OCI-M2 (cell line): ENCODE results near the gene ZNF428.
A peak's percentile ranks its signal among the peaks of the same experiment; 100 is the strongest.
"Not testable (repeated sequence)": the region's sequence is repeated elsewhere in the genome, so short reads cannot be mapped to it uniquely, and the experiment has no call there.

ENCODE experiments used
- DNase-seq: peaks from one replicate; lab custom pipeline; 2025; ENCODE audit not compliant: unreplicated experiment; lab: John Stamatoyannopoulos, UW

ZNF428 gene

DNA sequence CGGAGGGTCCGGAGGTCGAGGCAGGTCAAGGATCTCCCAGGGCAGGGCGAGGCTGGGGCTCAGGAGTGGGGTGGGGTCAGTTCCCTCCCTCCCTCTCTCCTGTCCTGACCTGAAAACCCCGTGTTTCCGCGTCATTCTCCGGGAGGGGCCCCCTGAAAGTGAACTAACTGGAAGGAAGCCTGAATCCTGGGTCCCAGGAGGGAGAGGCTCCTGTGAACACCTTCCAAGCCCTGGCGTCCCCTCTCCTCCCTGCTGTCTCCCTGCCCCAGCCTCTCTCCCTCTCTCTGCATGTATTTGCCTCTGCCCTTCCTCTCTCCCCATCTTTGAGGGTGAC, 21.0 kb upstream of the ZNF428 start:
- DNase-seq, result no peak

DNA sequence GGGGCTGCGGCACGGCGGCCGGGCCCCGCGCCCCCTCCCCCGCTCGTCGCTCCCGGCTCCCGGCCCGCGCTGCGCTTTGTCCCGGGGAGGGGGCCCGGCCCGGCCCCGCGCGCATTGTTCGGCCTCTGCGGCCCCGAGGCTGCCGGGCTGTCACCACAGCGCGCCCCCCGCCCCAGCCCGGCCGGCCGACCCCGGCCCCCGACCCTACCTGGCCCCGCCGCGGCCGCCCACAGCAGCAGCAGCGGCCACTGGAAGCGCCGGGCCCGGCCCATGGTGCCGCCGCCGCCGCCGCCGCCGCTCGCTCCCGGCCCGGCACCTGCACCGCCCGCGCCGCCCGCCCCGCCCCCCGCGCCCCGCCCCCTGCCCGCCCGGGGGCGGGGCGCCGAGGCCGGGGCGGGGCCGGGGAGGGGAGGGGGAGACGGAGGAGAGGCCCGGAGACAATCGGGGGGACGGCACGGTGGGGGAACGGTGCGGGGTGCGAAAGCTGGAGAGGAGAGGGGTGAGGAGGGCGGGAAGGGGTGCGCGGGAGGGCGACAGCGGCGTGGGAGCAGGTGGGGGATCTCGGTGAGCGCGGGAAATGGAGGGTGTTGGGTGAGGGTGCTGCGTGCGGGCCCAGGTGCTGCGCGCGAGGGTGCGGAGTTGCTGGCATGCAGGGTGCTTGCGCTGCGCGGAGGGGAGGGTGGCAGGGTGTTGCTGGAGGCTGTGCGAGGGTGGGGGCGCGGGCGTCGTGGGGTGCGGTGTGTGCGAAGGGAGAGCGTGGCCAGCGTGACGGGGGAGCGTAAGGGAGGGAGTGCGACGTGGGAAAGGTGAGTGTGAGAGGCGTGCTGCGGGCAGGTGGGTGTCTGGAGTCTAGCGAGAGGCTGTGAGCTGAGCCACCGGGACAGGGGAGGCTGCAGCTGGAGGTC, 20.3 kb upstream of the ZNF428 start, which contains the start of gene CADM4:
Gene CADM4 (minus strand): TSS at position 332 of the 905 bp plus-strand sequence. CDS start 60 bp downstream, at position 272.
- DNase-seq, result no peak

DNA sequence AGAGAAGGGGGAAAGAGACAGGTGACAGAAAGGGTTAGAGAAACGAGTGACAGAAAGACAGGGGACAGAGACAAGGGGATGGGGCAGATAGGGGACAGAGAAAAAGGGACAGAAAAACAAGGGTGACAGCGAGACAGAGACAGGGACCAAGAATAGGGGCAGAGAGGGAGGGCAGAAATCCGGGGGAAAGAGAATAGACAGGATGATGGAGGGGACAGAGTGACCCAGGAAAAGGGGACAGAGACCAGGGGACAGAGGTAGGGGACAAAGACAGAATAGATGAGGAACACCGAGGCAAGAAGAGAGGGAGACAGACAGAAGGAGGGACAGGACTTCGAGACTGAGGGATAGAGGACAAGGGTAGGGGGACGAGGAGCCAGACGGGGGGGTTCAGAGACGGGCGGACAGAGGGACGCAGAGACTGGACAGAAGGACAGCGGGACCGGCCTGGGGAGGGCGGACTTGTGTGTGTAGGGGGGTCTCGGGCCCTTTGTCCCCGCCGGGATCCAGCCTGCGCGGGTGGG, 19.6 kb upstream of the ZNF428 start:
- no peak for DNase-seq

DNA sequence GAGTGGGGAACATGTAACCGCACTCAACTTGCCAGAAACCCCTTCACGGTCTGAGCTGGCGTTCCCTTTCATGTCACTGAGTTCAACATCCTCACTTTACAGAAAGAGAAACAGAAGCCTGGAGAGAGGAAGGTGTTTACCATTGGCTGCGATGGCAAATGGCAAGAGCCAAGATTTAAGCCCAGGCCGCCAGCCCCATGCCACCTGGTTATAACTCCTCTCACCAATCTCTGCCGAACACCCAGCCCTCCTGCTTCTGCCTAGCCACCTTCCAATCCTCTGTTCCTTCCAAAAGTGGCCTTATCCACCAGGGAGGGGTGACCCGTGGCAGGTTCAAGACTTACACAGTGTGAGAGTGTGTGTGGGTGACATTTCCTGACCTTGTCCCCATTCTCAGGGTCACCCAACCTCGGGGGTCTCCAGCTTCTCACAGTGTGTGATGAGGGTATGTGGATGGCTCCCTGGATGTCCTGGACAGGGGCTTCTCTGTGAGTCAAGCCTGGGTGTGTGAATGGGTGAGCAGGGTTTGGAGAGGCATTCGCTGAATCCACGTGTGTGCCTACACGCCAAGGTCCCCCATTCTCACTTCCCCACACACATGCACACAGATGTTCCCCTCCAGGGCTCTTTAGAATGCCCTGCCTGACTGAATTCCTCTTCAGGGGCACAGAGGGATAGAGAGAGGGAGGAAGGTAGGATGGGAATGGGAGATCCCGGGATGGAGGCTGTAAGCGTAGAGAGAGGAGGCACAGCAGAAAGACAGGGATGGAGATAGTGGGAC, 19.0 kb upstream of the ZNF428 start:
- DNase-seq, result no peak

DNA sequence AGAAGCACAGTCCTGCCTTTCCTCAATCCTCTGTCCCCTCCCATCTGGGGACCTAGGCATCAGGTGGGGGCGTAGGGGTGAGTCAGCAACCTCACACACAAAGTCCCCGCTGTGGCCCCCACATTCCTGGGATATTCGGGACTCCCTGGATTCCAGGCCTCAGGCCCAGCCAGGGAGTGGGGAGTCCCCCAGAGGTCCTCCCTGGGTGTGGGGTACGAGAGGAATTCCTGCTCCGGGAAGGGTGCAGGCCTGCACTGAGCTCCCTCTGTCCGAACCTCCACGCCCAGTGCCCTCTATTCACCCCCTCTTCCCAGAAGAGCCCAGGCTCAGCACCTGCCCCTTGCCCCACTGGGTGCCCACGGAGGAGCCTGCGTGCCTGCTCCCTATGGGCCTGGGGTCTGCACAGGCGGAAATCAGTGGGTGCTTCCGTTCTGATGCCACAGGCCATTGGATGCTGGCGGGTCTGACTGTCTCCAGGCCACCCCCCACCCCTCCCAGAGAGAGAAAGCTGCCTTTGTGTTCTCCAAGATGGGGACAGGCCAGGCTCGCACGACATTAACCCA, 16.8 kb upstream of the ZNF428 start:
- DNase-seq, result no peak

DNA sequence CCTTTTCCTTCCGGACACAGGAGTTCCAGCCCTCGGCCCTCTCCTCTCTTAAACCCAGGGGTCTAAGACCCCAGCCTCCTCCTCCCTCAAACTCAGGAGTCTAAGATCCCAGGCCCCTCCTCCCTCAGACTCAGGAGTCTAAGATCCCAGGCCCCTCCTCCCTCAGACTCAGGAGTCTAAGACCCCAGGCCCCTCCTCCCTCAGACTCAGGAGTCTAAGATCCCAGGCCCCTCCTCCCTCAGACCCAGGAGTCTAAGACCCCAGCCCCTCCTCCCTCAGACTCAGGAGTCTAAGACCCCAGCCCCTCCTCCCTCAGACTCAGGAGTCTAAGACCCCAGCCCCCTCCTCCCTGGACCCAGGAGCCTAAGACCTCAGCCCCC, 16.1 kb upstream of the ZNF428 start:
- not testable (repeated sequence) for DNase-seq

DNA sequence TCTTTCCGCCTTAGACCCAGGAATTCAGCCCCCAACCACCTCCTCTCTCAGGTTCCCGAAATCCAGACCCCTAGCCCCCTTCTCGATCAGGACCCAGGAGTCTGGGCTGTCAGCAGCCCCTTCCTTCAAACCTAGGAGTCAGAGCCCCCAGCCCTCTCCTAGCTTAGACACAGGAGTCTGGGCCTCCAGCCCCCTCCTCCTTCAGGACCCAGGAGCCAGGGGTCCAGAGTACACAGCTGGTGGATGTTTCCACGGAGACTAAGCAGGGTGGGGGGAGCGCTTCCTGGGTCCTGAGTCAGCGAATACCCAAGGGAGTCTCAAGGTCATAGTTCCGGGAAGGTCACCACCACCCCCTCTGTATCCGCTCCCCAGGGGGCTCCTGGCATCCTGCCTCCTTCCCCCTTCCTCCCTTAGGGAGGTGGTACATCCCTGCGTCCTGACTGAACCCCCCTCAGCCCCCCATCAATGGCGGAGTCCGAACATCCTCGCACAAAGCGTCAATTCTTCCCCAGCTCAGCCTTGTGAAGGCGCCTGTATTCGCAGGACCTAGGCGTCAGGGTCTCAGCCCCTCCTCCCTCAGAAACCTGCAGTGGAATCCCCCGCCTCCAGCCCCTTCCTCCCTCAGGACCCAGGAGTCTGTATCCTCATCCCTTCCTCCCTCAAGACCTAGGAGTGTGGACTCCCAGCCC, 15.6 kb upstream of the ZNF428 start:
- DNase-seq, result no peak

DNA sequence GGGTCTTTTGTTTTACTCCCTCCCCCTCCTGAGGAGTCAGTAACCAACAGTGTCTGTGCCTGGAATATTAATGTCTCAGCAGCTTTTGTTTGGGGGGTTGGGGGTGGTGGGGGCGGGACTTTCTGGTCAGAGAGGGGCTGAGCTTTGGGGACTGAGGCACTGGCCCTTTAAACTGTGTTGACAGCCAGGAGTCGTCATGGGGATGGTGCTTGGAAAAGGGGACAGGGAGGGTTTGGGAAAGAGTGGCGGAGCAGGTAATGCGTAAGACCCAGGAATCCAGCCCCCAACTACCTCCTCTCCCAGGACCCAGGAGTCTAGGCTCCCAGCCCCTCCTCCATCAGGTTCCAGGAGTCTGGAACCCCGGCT, 15.1 kb upstream of the ZNF428 start:
- DNase-seq, result no peak

DNA sequence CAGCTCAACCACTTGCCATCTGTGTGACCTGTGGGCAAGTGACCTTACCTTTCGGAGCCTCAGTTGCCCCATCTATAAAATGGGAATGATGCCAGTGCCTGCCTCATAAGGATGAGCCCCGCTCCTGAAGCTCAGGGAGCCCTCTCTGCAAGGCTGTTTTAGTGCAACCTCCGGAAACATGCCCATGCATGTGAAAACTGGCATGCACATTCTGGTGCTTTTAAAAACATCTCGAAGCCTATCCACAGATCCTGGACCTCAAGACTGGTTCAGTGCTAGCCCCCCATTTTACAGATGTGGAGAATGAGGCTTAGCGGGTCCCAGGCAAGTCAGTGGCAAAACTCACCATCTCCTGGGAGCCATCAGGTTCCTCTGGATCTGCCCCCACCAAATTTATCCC, 14.6 kb upstream of the ZNF428 start:
- no peak for DNase-seq

DNA sequence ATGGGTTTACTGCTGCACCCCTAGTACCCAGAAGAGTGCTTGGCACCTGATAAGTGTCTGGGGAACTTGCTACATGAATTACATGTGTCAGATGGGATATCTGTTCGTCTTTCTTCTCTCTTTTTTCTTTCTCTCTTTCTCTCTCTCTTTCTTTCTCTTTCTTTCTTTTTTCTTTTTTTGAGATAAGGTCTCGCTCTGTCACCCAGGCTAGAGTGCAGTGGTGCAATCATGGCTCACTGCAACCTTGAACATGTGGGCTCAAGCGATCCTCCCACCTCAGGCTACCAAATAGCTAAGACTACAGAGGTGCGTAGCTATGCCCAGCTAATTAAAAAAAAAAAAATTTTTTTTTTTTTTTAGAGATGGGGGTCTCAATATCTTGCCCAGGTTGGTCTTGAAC, 14.1 kb upstream of the ZNF428 start:
- no peak for DNase-seq

DNA sequence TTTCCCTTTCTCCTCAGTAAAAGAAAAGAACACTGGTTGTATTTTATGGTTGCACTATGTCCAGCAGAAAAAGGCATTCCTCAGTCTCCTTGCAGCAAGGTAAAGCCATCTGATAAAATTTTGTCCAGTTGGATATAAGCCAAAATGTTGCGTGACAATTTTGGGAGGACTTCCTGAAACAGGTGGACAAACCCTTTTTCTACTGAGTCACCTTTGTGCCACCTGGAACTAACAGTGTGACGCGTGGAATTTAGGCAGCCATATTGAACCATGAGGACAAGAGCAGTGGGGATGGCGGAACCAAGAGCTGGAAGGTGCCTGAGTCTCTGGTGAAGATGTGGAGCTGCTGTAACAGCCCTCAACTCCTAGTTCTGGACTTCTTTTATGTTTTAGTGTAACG, 12.1 kb upstream of the ZNF428 start:
- DNase-seq, result no peak

DNA sequence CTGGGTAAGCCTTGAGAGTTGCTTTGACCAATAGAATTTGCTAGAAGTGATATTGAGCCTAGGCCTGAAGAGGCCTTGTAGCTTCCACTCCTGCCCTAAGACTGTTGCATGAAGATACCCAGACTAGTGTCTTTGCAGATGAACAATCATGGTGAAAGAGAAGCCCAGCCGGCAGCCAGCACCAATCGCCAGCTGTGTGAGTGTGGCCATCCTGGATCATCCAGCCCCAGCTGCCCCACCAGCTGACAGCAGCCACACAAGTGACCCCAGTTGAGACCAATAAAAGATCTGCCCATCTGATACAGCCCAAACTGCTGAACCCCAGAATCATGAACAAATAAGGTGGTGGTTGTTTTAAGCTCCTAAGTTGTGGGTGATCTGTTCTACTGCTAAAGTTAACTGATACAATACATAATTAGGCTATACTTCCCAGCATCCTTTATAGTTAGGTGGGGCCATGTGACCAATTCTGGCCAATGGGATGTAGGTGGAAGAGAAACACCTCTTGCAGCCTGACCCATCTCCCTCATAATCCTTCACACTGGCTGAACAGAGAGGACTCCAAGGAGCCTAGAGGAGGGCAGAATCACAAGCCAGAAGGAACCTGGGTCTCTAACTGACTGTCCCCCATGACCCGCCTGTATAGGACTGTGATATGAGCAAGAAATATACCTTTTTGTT, 9.4 kb upstream of the ZNF428 start:
- DNase-seq, result no peak

DNA sequence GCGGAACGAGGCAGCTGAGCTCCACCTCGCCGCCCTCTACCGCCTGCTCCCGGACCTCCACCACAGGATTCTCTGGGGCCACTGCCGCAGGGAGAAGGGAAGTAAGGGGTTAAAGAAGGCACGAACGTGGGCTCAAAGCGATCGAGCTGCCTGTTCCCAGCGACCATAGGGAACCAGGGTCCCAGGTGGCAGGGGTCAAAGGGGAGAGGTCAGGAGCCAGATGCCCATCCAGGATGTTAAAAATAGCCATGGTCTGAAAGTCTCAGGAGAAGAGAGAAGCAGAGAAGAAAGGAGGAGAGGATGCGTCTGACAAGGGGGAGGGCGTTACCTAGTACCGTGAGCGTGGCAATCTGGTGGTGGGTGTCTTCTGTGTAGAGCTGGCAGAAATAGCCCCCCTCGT, 7.4 kb upstream of the ZNF428 start:
- DNase-seq, result no peak

DNA sequence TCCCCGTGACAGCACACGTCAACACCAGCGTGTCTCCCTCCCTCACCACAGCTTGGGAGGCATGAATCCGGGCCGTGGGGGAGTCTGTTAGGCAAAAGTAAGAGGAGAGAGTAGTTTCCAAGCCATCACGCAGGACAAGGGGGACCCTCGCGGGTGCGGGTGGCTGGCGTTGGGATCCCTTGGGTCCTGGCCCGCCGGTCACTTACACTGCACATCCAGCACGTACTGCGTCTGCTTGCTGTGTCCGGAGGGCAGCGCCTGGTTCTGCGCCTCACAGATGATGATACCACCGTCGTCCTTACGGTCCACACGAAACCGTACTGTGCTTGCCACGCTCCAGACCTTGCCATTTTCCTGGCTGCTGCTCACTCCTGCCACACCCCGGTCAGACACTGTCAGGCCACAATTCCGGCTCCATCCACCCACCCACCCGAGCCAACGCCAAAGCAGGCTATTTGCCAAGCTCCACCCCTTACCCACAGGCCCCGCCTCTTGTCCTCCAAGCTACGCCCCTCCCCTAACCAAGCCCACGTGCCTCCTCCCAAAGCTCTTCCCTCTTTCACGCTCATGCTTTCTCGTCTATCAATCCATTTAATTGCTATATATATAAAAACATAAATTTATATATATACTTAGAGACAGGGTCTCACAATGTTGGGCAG, 6.6 kb upstream of the ZNF428 start:
- peak; percentile 42 for DNase-seq

DNA sequence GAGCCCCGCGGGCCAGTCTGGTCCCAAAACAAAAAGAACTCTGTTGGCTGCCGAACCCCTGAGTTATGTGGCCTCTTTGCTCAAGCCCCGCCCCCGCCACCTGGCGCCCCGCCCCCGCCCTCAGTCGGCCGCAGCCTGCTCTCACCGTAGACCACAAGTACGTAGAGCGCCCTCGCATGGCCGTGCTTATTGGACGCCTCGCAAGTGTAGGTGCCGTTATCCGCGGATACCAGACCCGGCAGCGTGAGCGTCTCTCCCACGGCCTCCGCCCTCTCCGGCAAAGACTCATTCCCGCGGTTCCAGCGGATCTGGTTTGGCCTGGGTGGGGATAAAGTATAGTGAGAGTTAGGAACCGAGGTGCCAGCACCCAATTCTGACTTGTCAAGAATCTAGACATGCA, 5.5 kb upstream of the ZNF428 start:
- DNase-seq, result no peak

DNA sequence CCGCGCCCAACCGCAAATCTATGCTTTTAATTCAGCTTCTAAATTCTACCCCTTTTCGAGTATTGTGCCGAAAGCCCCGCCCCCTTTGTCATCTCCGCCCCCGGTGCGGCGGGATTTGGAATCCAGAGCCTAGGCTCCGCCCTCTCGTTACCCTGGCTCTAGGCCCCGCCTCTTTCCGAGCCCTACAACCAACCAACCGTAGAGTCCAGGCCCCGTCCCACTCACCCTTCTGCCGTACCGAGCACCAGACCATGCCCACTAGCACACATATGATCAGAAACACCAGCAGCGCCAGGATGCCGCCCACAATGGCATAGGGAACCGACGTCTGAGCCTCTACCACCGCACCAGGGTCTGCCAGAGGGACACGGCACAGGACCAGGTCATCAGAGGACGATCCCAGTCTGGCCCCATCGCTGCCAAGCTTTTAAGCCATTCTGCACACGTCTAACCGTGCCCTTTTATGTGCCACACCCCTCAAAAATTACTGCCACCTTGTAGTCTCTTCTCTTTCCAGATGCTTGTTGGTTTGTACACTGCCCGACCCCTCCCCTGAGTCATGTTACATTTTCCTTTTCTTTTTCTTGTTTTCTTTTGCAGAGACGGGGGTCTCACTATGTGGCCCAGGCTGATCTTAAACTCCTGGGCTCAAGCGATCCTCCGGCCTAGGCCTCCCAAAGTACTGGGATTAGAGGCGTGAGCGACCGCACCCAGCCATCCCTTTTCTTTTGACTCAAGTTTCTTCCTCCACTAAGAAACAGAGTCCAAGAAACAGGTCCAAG, 4.7 kb upstream of the ZNF428 start:
- DNase-seq, result no peak

DNA sequence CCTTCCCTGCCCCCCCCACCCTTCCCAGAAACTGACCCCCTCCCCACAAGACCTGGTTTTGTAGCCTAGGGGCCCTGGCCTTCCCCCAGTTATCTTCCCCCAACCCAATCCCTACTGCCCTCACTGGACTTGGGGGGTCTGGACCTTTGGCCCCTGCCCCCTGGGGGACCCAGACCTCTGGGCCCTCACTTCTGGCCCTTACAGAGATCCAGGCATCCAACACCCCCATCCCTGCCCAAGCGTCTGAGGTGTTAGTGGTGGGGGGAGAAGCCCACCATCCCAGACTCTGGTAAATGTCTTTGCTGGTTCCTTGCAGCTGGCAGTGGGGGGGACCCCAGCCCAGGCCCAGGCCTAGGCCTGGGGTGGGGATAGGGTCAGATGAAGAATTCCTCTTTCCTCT, 3.5 kb upstream of the ZNF428 start:
- no peak for DNase-seq

DNA sequence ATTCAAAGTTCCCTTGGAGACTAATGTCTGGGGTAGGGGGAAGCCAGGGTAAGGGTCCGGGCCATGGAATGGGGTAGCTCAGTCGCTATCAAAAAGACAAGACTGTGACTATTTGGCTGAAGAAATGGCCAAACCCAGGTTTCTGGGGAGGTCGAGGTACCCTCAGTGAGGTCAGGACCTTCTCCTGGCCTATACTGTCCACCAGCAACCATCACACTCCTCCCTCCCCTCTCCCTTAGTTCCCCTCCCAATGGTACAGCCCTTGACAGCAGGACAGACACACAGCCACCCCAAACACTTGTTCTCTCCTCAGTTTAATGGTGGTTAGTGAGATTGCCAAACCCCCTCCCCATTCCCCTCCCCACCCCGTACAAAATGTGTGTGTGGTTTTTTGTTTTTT, 2.6 kb upstream of the ZNF428 start:
- DNase-seq, result no peak
